Epithelial cell of proximal tubule (primary cell): ENCODE measurements around the gene APLF. TPM values are rescaled to one million over a fixed set of nuclear protein-coding genes. Genes with fewer than 3 reads are reported as not detected.
"Not testable (repeated sequence)": the region's sequence is repeated elsewhere in the genome, so short reads cannot be mapped to it uniquely, and the experiment has no call there.

ENCODE experiments used
- DNase-seq: peaks from one replicate; pipeline ENCODE4 v3.0.0-alpha.2; 2011; ENCODE audit warnings: low read depth
- H3K4me3 ChIP-seq: 2 replicates; pipeline ENCODE4 v1.5.1; 2011; ENCODE audit warnings: low read depth, mild to moderate bottlenecking, low read length
- CTCF ChIP-seq: conservative IDR thresholded peaks from 2 replicates; pipeline ENCODE4 v1.5.1; 2012; ENCODE audit warnings: low read depth, mild to moderate bottlenecking, low read length
- total RNA-seq: library from RNA; depleted of rRNA; stranded (reverse); fragments of >200 nt; gene quantifications from 2 replicates; pipeline ENCODE4 v1.2.3, GENCODE V29; 2015

Gene APLF
- total RNA-seq, 1 donor from 2014 or later: 5.1 TPM

DNA sequence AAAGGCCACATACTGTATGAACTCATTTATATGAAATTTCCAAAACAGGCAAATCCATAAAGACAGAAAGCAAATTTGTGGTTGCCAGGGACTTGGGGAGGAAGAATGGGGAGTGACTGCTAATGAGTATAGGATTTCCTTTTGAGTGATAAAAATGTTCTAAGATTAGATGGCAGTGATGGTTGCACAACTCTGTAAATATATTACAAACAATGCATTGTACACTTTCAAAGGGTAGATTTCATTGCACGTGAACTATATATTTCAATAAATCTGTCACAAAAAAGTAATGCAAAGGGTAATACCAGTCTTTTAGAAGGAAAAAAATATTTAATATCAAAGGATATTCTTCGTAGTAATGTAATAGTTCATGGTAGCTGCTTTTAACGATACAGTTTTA, 112.3 kb downstream of the APLF start:
- no peak overlapping the region for H3K4me3 ChIP-seq
- DNase-seq: no peak
- TF ChIP-seq CTCF: no peak

GRCh38 chr2:68588589-68588988, 121.2 kb downstream of the APLF start:
- no peak for DNase-seq
- H3K4me3 ChIP-seq: no peak overlapping the region
- TF ChIP-seq CTCF: no peak

GRCh38 chr2:68589963-68590362, 122.6 kb downstream of the APLF start:
- DNase-seq: no peak
- no peak for TF ChIP-seq CTCF
- H3K4me3 ChIP-seq: no peak overlapping the region

DNA sequence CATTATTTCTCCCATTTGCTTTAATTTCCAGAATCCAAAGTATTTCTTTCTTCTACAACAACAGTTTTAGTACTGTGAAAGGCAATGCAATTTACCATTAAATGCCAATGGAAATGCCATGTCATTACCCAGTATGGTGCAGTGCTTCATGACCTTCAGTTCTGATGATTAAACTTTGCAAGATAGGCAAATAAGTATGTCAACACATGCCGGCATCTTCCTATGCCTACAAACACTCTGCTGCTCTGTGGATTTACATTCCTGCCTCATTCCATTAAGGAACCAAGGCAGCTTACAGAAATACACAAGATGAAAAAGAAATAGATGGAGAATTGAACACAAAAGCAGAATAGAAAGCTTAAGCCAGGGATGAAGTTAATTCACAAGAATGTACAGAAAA, 123.3 kb downstream of the APLF start:
- no peak overlapping the region for H3K4me3 ChIP-seq
- TF ChIP-seq CTCF: no peak
- DNase-seq: no peak

- TF ChIP-seq CTCF: no peak
- no peak for DNase-seq
- H3K4me3 ChIP-seq: no peak overlapping the region
Measured at GRCh38 chr2:68591225-68591624, 123.8 kb downstream of the APLF start.

GRCh38 chr2:68594041-68594440, 126.7 kb downstream of the APLF start:
- TF ChIP-seq CTCF: no peak
- H3K4me3 ChIP-seq: no peak overlapping the region
- DNase-seq: no peak

DNA sequence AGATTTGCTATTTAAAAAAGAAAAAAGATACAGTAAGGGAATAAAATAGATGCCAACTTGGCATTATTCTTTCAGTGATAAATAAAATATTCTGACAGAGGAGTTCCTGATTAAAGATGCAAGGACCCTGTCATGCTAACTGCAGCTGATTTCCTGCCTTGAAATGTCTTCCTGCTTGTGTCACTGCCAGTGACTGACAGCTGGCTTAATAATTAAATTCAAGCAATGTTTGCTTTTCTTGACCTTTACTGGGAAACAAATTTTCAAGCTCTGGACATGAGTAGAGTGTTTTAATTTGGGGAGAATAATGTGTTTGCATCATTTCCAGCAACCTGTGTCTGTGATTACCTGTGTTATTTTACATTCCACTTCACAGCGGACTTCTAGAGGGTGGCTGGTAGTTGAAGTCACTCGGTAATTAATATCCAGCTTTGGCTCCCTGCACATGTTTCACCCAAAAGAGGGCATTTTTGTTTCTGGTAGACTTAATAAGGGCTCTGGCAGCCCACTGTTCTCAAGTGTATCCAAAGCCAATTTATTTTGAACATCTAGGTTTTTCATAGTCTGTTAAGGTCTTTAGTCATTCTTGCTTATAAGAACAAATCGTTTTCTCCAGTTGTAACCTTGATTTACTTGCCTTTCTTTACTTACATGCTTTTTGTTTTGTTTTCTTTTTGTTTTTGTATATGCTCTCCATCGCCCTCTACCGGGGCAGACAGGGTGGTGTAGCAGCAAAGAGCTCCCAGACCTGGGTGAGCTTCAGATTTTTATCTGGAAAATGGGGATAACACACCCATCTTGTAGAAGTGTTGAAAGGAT, 127.5 kb downstream of the APLF start:
- TF ChIP-seq CTCF: peak; percentile 92
- H3K4me3 ChIP-seq: peak overlapping the region; percentile 13
- peak; percentile 38 for DNase-seq

- DNase-seq, H3K4me3 ChIP-seq: not testable (repeated sequence)
Measured at GRCh38 chr2:68595493-68595785, 128.1 kb downstream of the APLF start.

DNA sequence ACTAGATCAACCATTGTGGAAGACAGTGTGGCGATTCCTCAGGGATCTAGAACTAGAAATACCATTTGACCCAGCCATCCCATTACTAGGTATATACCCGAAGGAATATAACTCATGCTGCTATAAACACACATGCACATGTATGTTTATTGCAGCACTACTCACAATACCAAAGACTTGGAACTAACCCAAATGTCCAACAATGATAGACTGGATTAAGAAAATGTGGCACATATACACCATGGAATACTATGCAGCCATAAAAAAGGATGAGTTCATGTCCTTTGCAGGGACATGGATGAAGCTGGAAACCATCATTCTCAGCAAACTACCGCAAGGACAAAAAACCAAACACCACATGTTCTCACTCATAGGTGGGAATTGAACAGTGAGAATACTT, 133.1 kb downstream of the APLF start:
- not testable (repeated sequence) for DNase-seq, H3K4me3 ChIP-seq
